CD4-positive, alpha-beta memory T cell (primary cell): Measurements from ENCODE around the gene ATP8A2. TPM values are rescaled to one million over a fixed set of nuclear protein-coding genes. Genes with fewer than 3 reads are reported as not detected.

Experiments used
- CTCF ChIA-PET: fragments of 350-600 bp; sonication (Branson Sonifier 250); formaldehyde crosslinking; loops from one replicate; lab custom pipeline; 2021; ENCODE audit warnings: inconsistent platforms; ENCODE audit not compliant: partially characterized antibody; lab: Charles Lee
- POLR2A ChIA-PET: fragments of 350-600 bp; sonication (Branson Sonifier 250); formaldehyde crosslinking; loops from one replicate; lab custom pipeline; 2021; ENCODE audit not compliant: partially characterized antibody; lab: Charles Lee
- DNase-seq, 5 donors: peaks; one replicate each; pipeline versions ENCODE4 v3.0.0 to v3.0.0-alpha.2; 2020 to 2022; ENCODE audit warnings: mixed read lengths in 1 of 5
- H3K27ac ChIP-seq: one replicate; pipeline ENCODE4 v1.7.0; 2013; ENCODE audit warnings: low read depth, low read length
- H3K27me3 ChIP-seq: 2 replicates; pipeline ENCODE4 v1.7.0; 2013; ENCODE audit warnings: mild to moderate bottlenecking, low read length, moderate library complexity; ENCODE audit not compliant: insufficient read depth
- H3K36me3 ChIP-seq: 2 replicates; pipeline ENCODE4 v1.7.0; 2013; ENCODE audit warnings: mild to moderate bottlenecking, low read length, moderate library complexity; ENCODE audit not compliant: insufficient read depth
- H3K4me1 ChIP-seq: 2 replicates; pipeline ENCODE4 v1.7.0; 2013; ENCODE audit warnings: mild to moderate bottlenecking, low read length, moderate library complexity; ENCODE audit not compliant: insufficient read depth
- H3K4me3 ChIP-seq, 2 donors: one replicate each; pipeline ENCODE4 v1.7.0; 2013; ENCODE audit warnings: low read length in 2 of 2, mild to moderate bottlenecking in 1 of 2
- H3K9me3 ChIP-seq, 2 donors: one replicate each; pipeline ENCODE4 v1.7.0; 2013; ENCODE audit warnings: low read length in 2 of 2, control low read depth in 1 of 2; ENCODE audit not compliant: control insufficient read depth in 1 of 2
- H3K27ac Mint-ChIP-seq, 7 donors: one replicate each; pipeline ENCODE4 v1.8.0; 2020 to 2021; ENCODE audit warnings: mixed read lengths in 7 of 7, mild to moderate bottlenecking in 6 of 7, inconsistent platforms in 3 of 7, moderate library complexity in 3 of 7
- H3K27me3 Mint-ChIP-seq, 2 donors: one replicate each; pipeline ENCODE4 v1.8.0; 2020 to 2021; ENCODE audit warnings: mixed read lengths in 2 of 2
- H3K36me3 Mint-ChIP-seq, 2 donors: one replicate each; pipeline ENCODE4 v1.8.0; 2020 to 2021; ENCODE audit warnings: mixed read lengths in 2 of 2, inconsistent platforms in 1 of 2, mild to moderate bottlenecking in 1 of 2
- H3K4me1 Mint-ChIP-seq, 4 donors: one replicate each; pipeline ENCODE4 v1.8.0; 2020 to 2021; ENCODE audit warnings: mixed read lengths in 4 of 4, mild to moderate bottlenecking in 1 of 4
- H3K4me3 Mint-ChIP-seq, 8 donors: one replicate each; pipeline ENCODE4 v1.8.0; 2020 to 2021; ENCODE audit warnings: mixed read lengths in 8 of 8, mild to moderate bottlenecking in 7 of 8, moderate library complexity in 6 of 8, inconsistent platforms in 3 of 8
- H3K9me3 Mint-ChIP-seq, 8 donors: one replicate each; pipeline ENCODE4 v1.8.0; 2020 to 2021; ENCODE audit warnings: mixed read lengths in 8 of 8, mild to moderate bottlenecking in 5 of 8, inconsistent platforms in 3 of 8, moderate library complexity in 1 of 8
- intact Hi-C: fragments of 100-400 bp; cut with micrococcal nuclease; formaldehyde crosslinking; loops from one replicate; pipeline ENCODE4 v1.15.1; 2023
- polyA plus RNA-seq, 2 donors: library from polyadenylated mRNA; unstranded; fragments of 300-500 nt; fragmentation: Illumina TruSeq; gene quantifications; one replicate each; pipeline ENCODE4 v1.2.3, GENCODE V29; 2021
- total RNA-seq, 2 experiments: library from RNA; stranded (reverse); gene quantifications; one replicate each; pipeline ENCODE4 v1.2.3, GENCODE V29; 2021

ATP8A2 gene
- total and polyA plus RNA-seq, 4 experiments from 2014 or later: 0.36 to 0.93 (median 0.67) TPM

GRCh38 chr13:25717666-25718197 lies 346.0 kb downstream of the ATP8A2 start:
- no peaks in the 10 kb centered on the region for H3K4me1 ChIP-seq
- no peaks in the 10 kb centered on the region for H3K27me3 ChIP-seq
- H3K27me3 Mint-ChIP-seq: peaks cover 2 to 10% of the 10 kb centered on the region in 2 donors
- no peaks in the 10 kb centered on the region for H3K9me3 ChIP-seq
- H3K4me1 Mint-ChIP-seq: no peaks in the 10 kb centered on the region
- no peak for DNase-seq
- no peaks in the 10 kb centered on the region for H3K36me3 Mint-ChIP-seq
- POLR2A ChIA-PET: no interaction called here
- no peak overlapping the region for H3K4me3 ChIP-seq
- intact Hi-C loops: no loop called here
- no peak overlapping the region for H3K4me3 Mint-ChIP-seq
- H3K36me3 ChIP-seq: no peaks in the 10 kb centered on the region
- H3K9me3 Mint-ChIP-seq: peaks cover 0 to 9% (median 0%) of the 10 kb centered on the region in 8 donors
- CTCF ChIA-PET: no interaction called here
- no peak overlapping the region for H3K27ac Mint-ChIP-seq
- no peak overlapping the region for H3K27ac ChIP-seq

DNA sequence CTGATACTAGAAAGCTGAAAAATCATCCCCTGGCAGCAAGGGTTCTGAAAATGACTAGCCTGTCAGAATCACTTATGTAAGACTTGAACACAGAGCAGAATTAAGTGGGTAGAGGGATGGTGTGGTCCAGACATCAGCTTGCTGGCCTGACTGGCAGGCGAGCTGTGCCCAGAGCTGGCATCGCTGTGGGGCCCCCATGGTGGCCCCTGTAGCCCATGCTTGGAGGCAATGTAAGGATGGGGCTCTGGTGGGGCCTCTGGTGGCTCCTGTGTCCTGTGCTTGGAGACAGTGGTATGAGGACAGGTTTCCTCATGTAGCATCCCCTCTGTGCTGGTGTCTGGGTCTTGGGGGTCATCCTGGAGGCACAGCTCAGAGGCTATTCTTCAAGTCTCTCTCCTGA lies 347.9 kb downstream of the ATP8A2 start:
- ChIA-PET CTCF (no interaction called here), POLR2A (no interaction called here)
- no peak overlapping the region for H3K4me3 ChIP-seq
- H3K27ac Mint-ChIP-seq: no peak overlapping the region
- no peaks in the 10 kb centered on the region for H3K36me3 ChIP-seq
- no peak overlapping the region for H3K27ac ChIP-seq
- H3K36me3 Mint-ChIP-seq: no peaks in the 10 kb centered on the region
- peaks cover 0 to 1% (median 0%) of the 10 kb centered on the region in 4 donors for H3K4me1 Mint-ChIP-seq
- no peak overlapping the region for H3K4me3 Mint-ChIP-seq
- no peaks in the 10 kb centered on the region for H3K4me1 ChIP-seq
- peaks cover 1 to 13% of the 10 kb centered on the region in 2 donors for H3K27me3 Mint-ChIP-seq
- no peaks in the 10 kb centered on the region for H3K27me3 ChIP-seq
- intact Hi-C loops: no loop called here
- H3K9me3 ChIP-seq: no peaks in the 10 kb centered on the region
- DNase-seq: no peak
- H3K9me3 Mint-ChIP-seq: peaks cover 0 to 5% (median 0%) of the 10 kb centered on the region in 8 donors

DNA sequence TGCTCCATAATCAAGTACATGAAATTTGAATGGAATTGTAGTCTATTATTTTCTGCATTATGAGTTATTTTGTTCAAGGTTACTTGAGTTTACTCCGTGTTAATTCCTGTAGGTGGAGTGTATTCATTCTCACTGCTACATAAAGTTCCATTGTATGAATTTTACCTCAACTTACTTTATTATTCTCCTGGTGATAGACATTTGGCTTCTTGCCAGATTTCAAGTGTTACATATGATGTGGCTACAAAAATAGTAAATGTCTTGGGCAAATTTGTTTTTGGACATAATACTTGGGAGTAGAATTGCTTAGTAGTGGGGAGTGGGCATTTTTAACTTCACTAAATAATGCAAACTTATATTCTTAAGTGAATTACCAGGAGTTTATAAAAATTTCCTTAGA lies 351.1 kb downstream of the ATP8A2 start:
- no peak for DNase-seq
- no peaks in the 10 kb centered on the region for H3K9me3 ChIP-seq
- no peaks in the 10 kb centered on the region for H3K36me3 Mint-ChIP-seq
- no peak overlapping the region for H3K4me3 ChIP-seq
- H3K27me3 Mint-ChIP-seq: peaks cover 2 to 6% of the 10 kb centered on the region in 2 donors
- H3K27ac ChIP-seq: no peak overlapping the region
- ChIA-PET CTCF (no interaction called here), POLR2A (no interaction called here)
- H3K4me1 Mint-ChIP-seq: peaks cover 0 to 1% (median 0%) of the 10 kb centered on the region in 4 donors
- H3K4me3 Mint-ChIP-seq: no peak overlapping the region
- no peak overlapping the region for H3K27ac Mint-ChIP-seq
- H3K9me3 Mint-ChIP-seq: peaks cover 0 to under 1% (median 0%) of the 10 kb centered on the region in 8 donors
- H3K27me3 ChIP-seq: no peaks in the 10 kb centered on the region
- H3K4me1 ChIP-seq: no peaks in the 10 kb centered on the region
- intact Hi-C loops: no loop called here
- H3K36me3 ChIP-seq: no peaks in the 10 kb centered on the region

DNA sequence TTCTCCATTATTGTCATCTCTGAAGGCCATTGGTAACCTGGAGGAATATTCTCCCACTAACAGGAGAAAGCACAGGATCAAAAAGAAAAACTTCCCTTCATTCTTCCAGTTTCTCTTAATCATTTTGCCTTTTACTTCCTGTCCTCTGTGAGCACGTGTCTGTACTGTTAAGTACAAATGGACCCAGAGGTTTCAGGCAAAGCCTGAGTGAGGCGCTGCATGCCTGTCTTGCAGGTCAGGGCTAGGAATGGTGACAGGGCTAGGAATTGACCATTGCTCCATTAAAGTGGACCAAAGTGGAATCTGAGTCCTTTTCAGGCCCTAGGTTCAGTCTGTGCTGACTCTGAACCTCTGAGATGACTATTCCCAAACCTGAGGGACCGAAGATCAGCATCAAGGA lies 353.3 kb downstream of the ATP8A2 start:
- H3K27ac Mint-ChIP-seq: no peak overlapping the region
- peaks cover 7 to 12% of the 10 kb centered on the region in 2 donors for H3K27me3 Mint-ChIP-seq
- H3K4me1 Mint-ChIP-seq: peaks cover 0 to 1% (median 0%) of the 10 kb centered on the region in 4 donors
- no peak overlapping the region for H3K4me3 ChIP-seq
- H3K4me3 Mint-ChIP-seq: no peak overlapping the region
- no peaks in the 10 kb centered on the region for H3K9me3 ChIP-seq
- no peaks in the 10 kb centered on the region for H3K4me1 ChIP-seq
- H3K9me3 Mint-ChIP-seq: no peaks in the 10 kb centered on the region
- no peak for DNase-seq
- H3K36me3 Mint-ChIP-seq: no peaks in the 10 kb centered on the region
- ChIA-PET POLR2A (no interaction called here), CTCF (no interaction called here)
- no peak overlapping the region for H3K27ac ChIP-seq
- H3K36me3 ChIP-seq: no peaks in the 10 kb centered on the region
- H3K27me3 ChIP-seq: no peaks in the 10 kb centered on the region
- intact Hi-C loops: no loop called here

- no peaks in the 10 kb centered on the region for H3K36me3 ChIP-seq
- H3K27me3 Mint-ChIP-seq: peaks cover 6 to 13% of the 10 kb centered on the region in 2 donors
- POLR2A ChIA-PET: no interaction called here
- no peak overlapping the region for H3K4me3 ChIP-seq
- no peaks in the 10 kb centered on the region for H3K4me1 ChIP-seq
- H3K27ac ChIP-seq: no peak overlapping the region
- H3K9me3 ChIP-seq: no peaks in the 10 kb centered on the region
- no peak for DNase-seq
- H3K27ac Mint-ChIP-seq: no peak overlapping the region
- no peaks in the 10 kb centered on the region for H3K36me3 Mint-ChIP-seq
- peaks cover 0 to 1% (median 0%) of the 10 kb centered on the region in 4 donors for H3K4me1 Mint-ChIP-seq
- H3K27me3 ChIP-seq: peaks cover 9% of the 10 kb centered on the region
- intact Hi-C loops: no loop called here
- no peaks in the 10 kb centered on the region for H3K9me3 Mint-ChIP-seq
- CTCF ChIA-PET: no interaction called here
- H3K4me3 Mint-ChIP-seq: no peak overlapping the region
Observed at GRCh38 chr13:25727250-25727649, 355.5 kb downstream of the ATP8A2 start.

DNA sequence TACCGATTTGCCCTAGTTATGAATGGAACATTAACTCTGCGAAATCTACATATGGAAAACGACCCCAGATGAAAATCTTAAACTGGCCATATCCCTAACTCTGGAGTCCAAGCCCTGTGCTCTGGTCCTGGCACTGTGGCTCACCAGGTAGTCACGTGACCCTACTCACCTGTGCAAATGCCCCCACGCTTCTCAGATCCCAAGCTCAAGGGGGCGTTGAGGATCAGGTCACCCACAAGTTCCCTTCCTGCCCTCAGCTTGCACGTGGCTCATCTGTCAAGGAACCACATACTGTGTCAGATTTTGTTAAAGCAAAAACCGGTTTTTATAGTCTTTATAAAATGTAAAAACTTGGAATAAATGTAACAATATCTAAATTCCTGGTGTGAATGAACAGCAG lies 356.0 kb downstream of the ATP8A2 start:
- H3K27me3 Mint-ChIP-seq: peaks cover 6 to 13% of the 10 kb centered on the region in 2 donors
- Histone ChIP-seq H3K4me1 (no peaks in the 10 kb centered on the region), H3K36me3 (no peaks in the 10 kb centered on the region), H3K27ac (no peak overlapping the region), H3K27me3 (peaks cover 9% of the 10 kb centered on the region), H3K4me3 (no peak overlapping the region), H3K9me3 (no peaks in the 10 kb centered on the region)
- H3K27ac Mint-ChIP-seq: no peak overlapping the region
- ChIA-PET CTCF (no interaction called here), POLR2A (no interaction called here)
- H3K4me3 Mint-ChIP-seq: no peak overlapping the region
- no peaks in the 10 kb centered on the region for H3K9me3 Mint-ChIP-seq
- intact Hi-C loops: no loop called here
- no peak for DNase-seq
- H3K36me3 Mint-ChIP-seq: no peaks in the 10 kb centered on the region
- peaks cover 0 to 1% (median 0%) of the 10 kb centered on the region in 4 donors for H3K4me1 Mint-ChIP-seq

GRCh38 chr13:25729201-25729600 lies 357.4 kb downstream of the ATP8A2 start:
- intact Hi-C loops: no loop called here
- CTCF ChIA-PET: no interaction called here

More at GRCh38 chr13:25729201-25729600, 357.4 kb downstream of the ATP8A2 start:
- H3K27ac Mint-ChIP-seq: peak overlapping the region in 1 of 7 donors; percentile 53
- H3K9me3 Mint-ChIP-seq: no peaks in the 10 kb centered on the region
- POLR2A ChIA-PET: no interaction called here
- H3K4me1 ChIP-seq: no peaks in the 10 kb centered on the region
- peaks cover 0 to 1% (median 0%) of the 10 kb centered on the region in 4 donors for H3K4me1 Mint-ChIP-seq
- no peak overlapping the region for H3K4me3 ChIP-seq
- DNase-seq: no peak
- no peaks in the 10 kb centered on the region for H3K36me3 Mint-ChIP-seq
- H3K27me3 ChIP-seq: peaks cover 9% of the 10 kb centered on the region
- no peaks in the 10 kb centered on the region for H3K9me3 ChIP-seq
- H3K36me3 ChIP-seq: no peaks in the 10 kb centered on the region
- H3K4me3 Mint-ChIP-seq: no peak overlapping the region
- H3K27me3 Mint-ChIP-seq: peaks cover 6 to 10% of the 10 kb centered on the region in 2 donors
- H3K27ac ChIP-seq: no peak overlapping the region
